Caco-2 (cell line): ENCODE results near the gene MS4A10. TPM values are rescaled to one million over a fixed set of nuclear protein-coding genes. Genes with fewer than 3 reads are reported as not detected.

Source experiments
- BruUV-seq: library from RNA; stranded (reverse); fragments of 400-500 nt; replicated peaks from 2 replicates; lab custom pipeline; 2021; lab: Mats Ljungman, UMichigan
- CTCF ChIA-PET: fragments of 300-600 bp; sonication (Branson Sonifier 250); formaldehyde crosslinking; loops from one replicate; lab custom pipeline; 2022; ENCODE audit warnings: antibody characterized with exemption; lab: Charles Lee
- POLR2A ChIA-PET: fragments of 300-600 bp; sonication (Branson Sonifier 250); formaldehyde crosslinking; loops from one replicate; lab custom pipeline; 2022; ENCODE audit warnings: antibody characterized with exemption; lab: Charles Lee
- DNase-seq, 2 experiments: peaks; one replicate each; pipeline versions ENCODE4 v3.0.0 to v3.0.0-alpha.2; 2020 to 2022
- H3K27me3 ChIP-seq: replicated peaks from 2 replicates; pipeline ENCODE4 v1.6.0; 2011; ENCODE audit warnings: low read length; ENCODE audit not compliant: control insufficient read depth, insufficient read depth
- H3K36me3 ChIP-seq: 2 replicates; pipeline ENCODE4 v1.5.1; 2011; ENCODE audit warnings: low read length; ENCODE audit not compliant: control insufficient read depth, insufficient read depth
- H3K4me1 ChIP-seq: fragments of 250-450 bp; sonication (Bioruptor Pico); 2 replicates; pipeline ENCODE4 v1.5.1; 2020; ENCODE audit warnings: mild to moderate bottlenecking
- H3K4me3 ChIP-seq: 2 replicates; pipeline ENCODE4 v1.5.1; 2011; ENCODE audit warnings: low read depth, mild to moderate bottlenecking, control low read depth, low read length
- H3K9me3 ChIP-seq: fragments of 250-450 bp; sonication (Bioruptor Pico); 2 replicates; pipeline ENCODE4 v1.5.1; 2020; ENCODE audit warnings: mild to moderate bottlenecking, moderate library complexity
- H3K27ac Mint-ChIP-seq: one replicate; pipeline ENCODE4 v1.8.0; 2022; ENCODE audit warnings: mixed read lengths; ENCODE audit not compliant: unreplicated experiment
- H3K27me3 Mint-ChIP-seq: one replicate; pipeline ENCODE4 v1.8.0; 2022; ENCODE audit warnings: mixed read lengths; ENCODE audit not compliant: insufficient read depth, unreplicated experiment
- H3K36me3 Mint-ChIP-seq: one replicate; pipeline ENCODE4 v1.8.0; 2022; ENCODE audit warnings: mild to moderate bottlenecking, mixed read lengths; ENCODE audit not compliant: insufficient read depth, unreplicated experiment
- H3K4me1 Mint-ChIP-seq: one replicate; pipeline ENCODE4 v1.8.0; 2022; ENCODE audit warnings: low read depth, mixed read lengths; ENCODE audit not compliant: unreplicated experiment
- H3K4me3 Mint-ChIP-seq: one replicate; pipeline ENCODE4 v1.8.0; 2022; ENCODE audit warnings: mild to moderate bottlenecking, moderate library complexity, mixed read lengths; ENCODE audit not compliant: unreplicated experiment
- H3K9me3 Mint-ChIP-seq: one replicate; pipeline ENCODE4 v1.8.0; 2022; ENCODE audit warnings: mixed read lengths; ENCODE audit not compliant: unreplicated experiment
- CTCF ChIP-seq, 2 experiments: fragments of 200-600 bp in 1 of 2; IDR thresholded peaks; 1 replicate in 1 of 2; 2 replicates in 1 of 2; pipeline versions ENCODE4 v1.5.1 to v1.8.0; 2011 to 2022; ENCODE audit warnings: antibody characterized with exemption in 1 of 2, control low read depth in 1 of 2, inconsistent platforms in 1 of 2, low read depth in 1 of 2, low read length in 1 of 2, mild to moderate bottlenecking in 1 of 2, moderate library complexity in 1 of 2; ENCODE audit not compliant: insufficient read depth in 1 of 2, severe bottlenecking in 1 of 2, unreplicated experiment in 1 of 2
- intact Hi-C: fragments of 100-400 bp; cut with micrococcal nuclease; formaldehyde crosslinking; loops from one replicate; pipeline ENCODE4 v1.10.0; 2022; ENCODE audit not compliant: unreplicated experiment
- total RNA-seq: library from RNA; stranded (reverse); gene quantifications from 2 replicates; pipeline ENCODE4 v1.2.3, GENCODE V29; 2022

MS4A10 gene
- total RNA-seq, 1 experiment from 2014 or later, result 0.14 TPM

GRCh38 chr11:60810151-60810550, 25.0 kb downstream of the MS4A10 start:
- no peak overlapping the region for H3K4me3 Mint-ChIP-seq
- H3K36me3 Mint-ChIP-seq, result no peaks in the 10 kb centered on the region
- DNase-seq, result no peak
- POLR2A ChIA-PET, result no interaction called here
- no peak for TF ChIP-seq CTCF (IDR thresholded peaks at IDR 0.05; ENCODE audit: insufficient read depth in 1 of 2, low read depth in 1 of 2, low read length in 1 of 2, severe bottlenecking in 1 of 2, unreplicated experiment in 1 of 2)
- Histone ChIP-seq H3K4me3 (no peak overlapping the region), H3K36me3 (no peaks in the 10 kb centered on the region), H3K27me3 (no peaks in the 10 kb centered on the region), H3K9me3 (no peaks in the 10 kb centered on the region), H3K4me1 (no peaks in the 10 kb centered on the region)
- H3K9me3 Mint-ChIP-seq, result no peaks in the 10 kb centered on the region
- H3K27ac Mint-ChIP-seq, result no peak overlapping the region
- CTCF ChIA-PET, result no interaction called here
- H3K4me1 Mint-ChIP-seq, result no peaks in the 10 kb centered on the region
- intact Hi-C loops, result no loop called here
- peaks cover 5% of the 10 kb centered on the region for H3K27me3 Mint-ChIP-seq
- no TSS peak for BruUV-seq

DNA sequence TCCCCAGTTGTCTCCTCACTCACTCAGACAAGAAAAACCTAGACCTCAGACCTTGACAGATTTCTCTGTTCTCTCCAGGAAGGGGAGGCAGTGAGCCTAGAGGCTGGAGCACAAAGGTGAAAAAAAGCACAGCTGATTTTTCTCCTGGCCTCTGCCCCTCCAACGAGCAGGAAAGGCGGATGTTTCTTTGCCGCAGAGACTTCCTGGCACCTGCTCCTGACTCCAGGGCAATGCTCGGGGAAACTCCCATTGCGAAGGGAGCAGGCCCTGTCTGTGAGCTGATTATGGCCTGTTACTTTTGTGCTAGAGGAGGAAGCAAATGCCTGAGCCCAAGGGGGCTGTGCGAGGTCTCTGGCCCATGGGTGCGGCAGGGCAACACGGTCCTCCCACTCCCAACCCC, 25.4 kb downstream of the MS4A10 start:
- no peaks in the 10 kb centered on the region for H3K4me1 Mint-ChIP-seq
- no peak overlapping the region for H3K27ac Mint-ChIP-seq
- no peaks in the 10 kb centered on the region for H3K36me3 ChIP-seq
- peaks cover 5% of the 10 kb centered on the region for H3K27me3 Mint-ChIP-seq
- POLR2A ChIA-PET, result no interaction called here
- no peaks in the 10 kb centered on the region for H3K9me3 Mint-ChIP-seq
- no peaks in the 10 kb centered on the region for H3K9me3 ChIP-seq
- H3K4me3 Mint-ChIP-seq, result no peak overlapping the region
- TF ChIP-seq CTCF (IDR thresholded peaks at IDR 0.05; ENCODE audit: insufficient read depth in 1 of 2, low read depth in 1 of 2, low read length in 1 of 2, severe bottlenecking in 1 of 2, unreplicated experiment in 1 of 2), result no peak
- no peaks in the 10 kb centered on the region for H3K27me3 ChIP-seq
- CTCF ChIA-PET, result no interaction called here
- no TSS peak for BruUV-seq
- DNase-seq, result no peak
- no peaks in the 10 kb centered on the region for H3K4me1 ChIP-seq
- H3K36me3 Mint-ChIP-seq, result no peaks in the 10 kb centered on the region
- intact Hi-C loops, result no loop called here
- no peak overlapping the region for H3K4me3 ChIP-seq

- no TSS peak for BruUV-seq
- H3K9me3 Mint-ChIP-seq, result no peaks in the 10 kb centered on the region
- ChIA-PET CTCF (no interaction called here), POLR2A (no interaction called here)
- Histone ChIP-seq H3K4me3 (no peak overlapping the region), H3K4me1 (no peaks in the 10 kb centered on the region), H3K9me3 (peaks cover 12% of the 10 kb centered on the region), H3K36me3 (no peaks in the 10 kb centered on the region), H3K27me3 (no peaks in the 10 kb centered on the region)
- no peak overlapping the region for H3K4me3 Mint-ChIP-seq
- no peak overlapping the region for H3K27ac Mint-ChIP-seq
- intact Hi-C loops, result no loop called here
- no peaks in the 10 kb centered on the region for H3K36me3 Mint-ChIP-seq
- no peak for DNase-seq
- no peak for TF ChIP-seq CTCF (IDR thresholded peaks at IDR 0.05; ENCODE audit: insufficient read depth in 1 of 2, low read depth in 1 of 2, low read length in 1 of 2, severe bottlenecking in 1 of 2, unreplicated experiment in 1 of 2)
- H3K27me3 Mint-ChIP-seq, result peaks cover 2% of the 10 kb centered on the region
- H3K4me1 Mint-ChIP-seq, result no peaks in the 10 kb centered on the region
These were observed 28.2 kb downstream of the MS4A10 start for GRCh38 chr11:60813324-60813723.
